Measurements from ENCODE around the gene POU2AF1. TPM values are rescaled to one million over a fixed set of nuclear protein-coding genes. Genes with fewer than 3 reads are reported as not detected.

The POU2AF1 gene
- total RNA-seq, 1 donor from 2014 or later = 155 TPM

GRCh38 chr11:111387363-111387762 lies 8.3 kb upstream of the POU2AF1 start:
- no peak for TF ChIP-seq CTCF (IDR thresholded peaks at IDR 0.05)
- H3K9me3 Mint-ChIP-seq = peaks cover 2% of the 10 kb centered on the region
- intact Hi-C loops (cut with micrococcal nuclease) = loop anchor here (10.0 kb wide), 1 partner anchor 1363 kb away; no protein-coding TSS in a partner anchor
- peaks cover 56% of the 10 kb centered on the region for H3K4me1 Mint-ChIP-seq
- no peaks in the 10 kb centered on the region for H3K27me3 Mint-ChIP-seq
- POLR2A ChIA-PET = interaction anchor here (4.5 kb wide), 1 partner anchor 8 kb away, joined by 39 read pairs; the partner anchor contains the start of gene POU2AF1
- H3K27ac Mint-ChIP-seq = no peak overlapping the region
- CTCF ChIA-PET = interaction anchor here (3.0 kb wide), 1 partner anchor 31 kb away, joined by 12 read pairs; no protein-coding TSS in a partner anchor
- ATAC-seq (ENCODE audit: low read depth) (no peak), DNase-seq (no peak)
- H3K36me3 Mint-ChIP-seq (ENCODE audit: low read depth) = no peaks in the 10 kb centered on the region
- no peak overlapping the region for H3K4me3 Mint-ChIP-seq

- ChIA-PET POLR2A (interaction anchor here (4.5 kb wide), 1 partner anchor 8 kb away, joined by 39 read pairs; the partner anchor contains the start of gene POU2AF1), CTCF (no interaction called here)
- Mint-ChIP-seq H3K4me3 (no peak overlapping the region), H3K27ac (peak overlapping the region; percentile 6), H3K36me3 (ENCODE audit: low read depth) (no peaks in the 10 kb centered on the region), H3K9me3 (peaks cover 2% of the 10 kb centered on the region), H3K27me3 (no peaks in the 10 kb centered on the region), H3K4me1 (peaks cover 60% of the 10 kb centered on the region)
- ATAC-seq (ENCODE audit: low read depth) = no peak
- intact Hi-C loops (cut with micrococcal nuclease) = loop anchor here (10.0 kb wide), 1 partner anchor 1362 kb away; no protein-coding TSS in a partner anchor
- TF ChIP-seq CTCF (IDR thresholded peaks at IDR 0.05) = no peak
- no peak for DNase-seq
Measured at GRCh38 chr11:111386611-111387150, 7.6 kb upstream of the POU2AF1 start.

GRCh38 chr11:111384494-111384893 lies 5.4 kb upstream of the POU2AF1 start:
- Mint-ChIP-seq H3K36me3 (ENCODE audit: low read depth) (no peaks in the 10 kb centered on the region), H3K9me3 (peaks cover 2% of the 10 kb centered on the region), H3K27me3 (no peaks in the 10 kb centered on the region), H3K4me3 (no peak overlapping the region), H3K27ac (no peak overlapping the region), H3K4me1 (peaks cover 62% of the 10 kb centered on the region)
- ATAC-seq (ENCODE audit: low read depth) = no peak
- TF ChIP-seq CTCF (IDR thresholded peaks at IDR 0.05) = no peak
- DNase-seq = no peak
- CTCF ChIA-PET = interaction anchor here (1.0 to 1.9 kb wide), 5 partner anchors 15 to 44 kb away, joined by 3 to 6 read pairs (median 5); no protein-coding TSS in a partner anchor
- intact Hi-C loops (cut with micrococcal nuclease) = loop anchor here (10.0 kb wide), 1 partner anchor 1360 kb away; no protein-coding TSS in a partner anchor
- POLR2A ChIA-PET = interaction anchor here (1.5 to 4.7 kb wide), 2 partner anchors 17 to 35 kb away, joined by 5 to 49 read pairs; no protein-coding TSS in a partner anchor

- Mint-ChIP-seq H3K36me3 (ENCODE audit: low read depth) (peaks cover 16% of the 10 kb centered on the region), H3K9me3 (peaks cover 2% of the 10 kb centered on the region), H3K27me3 (no peaks in the 10 kb centered on the region), H3K27ac (peak overlapping the region; percentile 92), H3K4me3 (peak overlapping the region; percentile 44), H3K4me1 (peaks cover 63% of the 10 kb centered on the region)
- no peak for TF ChIP-seq CTCF (IDR thresholded peaks at IDR 0.05)
- ChIA-PET POLR2A (interaction anchor here (1.0 to 4.7 kb wide), 6 partner anchors 10 to 37 kb away, joined by 3 to 49 read pairs (median 8); no protein-coding TSS in a partner anchor), CTCF (interaction anchor here (1.0 to 1.8 kb wide), 3 partner anchors 32 to 41 kb away, joined by 3 to 7 read pairs (median 4); no protein-coding TSS in a partner anchor)
- intact Hi-C loops (cut with micrococcal nuclease) = loop anchor here (10.0 kb wide), 1 partner anchor 1358 kb away; no protein-coding TSS in a partner anchor
- ATAC-seq (ENCODE audit: low read depth) (no peak), DNase-seq (no peak)
Measured at GRCh38 chr11:111382451-111382850, 3.4 kb upstream of the POU2AF1 start.

GRCh38 chr11:111379602-111380136 lies 594 bp upstream of the POU2AF1 start:
- H3K27me3 Mint-ChIP-seq = no peaks in the 10 kb centered on the region
- ATAC-seq (ENCODE audit: low read depth) (peak; percentile 68), DNase-seq (no peak)
- peaks cover 33% of the 10 kb centered on the region for H3K36me3 Mint-ChIP-seq (ENCODE audit: low read depth)
- peak overlapping the region; percentile 96 for H3K4me3 Mint-ChIP-seq
- H3K4me1 Mint-ChIP-seq = peaks cover 83% of the 10 kb centered on the region
- intact Hi-C loops (cut with micrococcal nuclease) = loop anchor here (1.0 to 10.0 kb wide), 6 partner anchors 10 to 1355 kb away; no protein-coding TSS in a partner anchor
- TF ChIP-seq CTCF (IDR thresholded peaks at IDR 0.05) = no peak
- H3K27ac Mint-ChIP-seq = peak overlapping the region; percentile 98
- H3K9me3 Mint-ChIP-seq = no peaks in the 10 kb centered on the region
- CTCF ChIA-PET = interaction anchor here (0.6 to 4.7 kb wide), 9 partner anchors 10 to 96 kb away, joined by 3 to 91 read pairs (median 4); no protein-coding TSS in a partner anchor
- POLR2A ChIA-PET = interaction anchor here (0.6 to 14.9 kb wide), 15 partner anchors 9 to 307 kb away, joined by 3 to 581 read pairs (median 11); partner anchors contain the start of gene POU2AF3

All from activated B cell treated with CpG ODN at 0.5 μM for 24 hours (primary cell).